GM18520 (cell line): ENCODE results near the gene NMS.

Experiments used
- ATAC-seq: cut with Tn5 transposase; IDR thresholded peaks from one replicate; pipeline ENCODE4 v1.9.1; 2021; ENCODE audit not compliant: unreplicated experiment

The NMS gene

GRCh38 chr2:100484390-100484789, 14.1 kb downstream of the NMS start:
- ATAC-seq = no peak

GRCh38 chr2:100485396-100485795, 15.1 kb downstream of the NMS start:
- ATAC-seq = no peak

- no peak for ATAC-seq
These were observed 24.4 kb downstream of the NMS start for GRCh38 chr2:100494712-100495111.

GRCh38 chr2:100502782-100503181, 32.5 kb downstream of the NMS start:
- ATAC-seq = no peak

GRCh38 chr2:100504542-100504941, 34.3 kb downstream of the NMS start:
- no peak for ATAC-seq

GRCh38 chr2:100509066-100509465, 38.8 kb downstream of the NMS start:
- ATAC-seq = no peak

- no peak for ATAC-seq
These were observed 43.4 kb downstream of the NMS start for GRCh38 chr2:100513650-100514049.

DNA sequence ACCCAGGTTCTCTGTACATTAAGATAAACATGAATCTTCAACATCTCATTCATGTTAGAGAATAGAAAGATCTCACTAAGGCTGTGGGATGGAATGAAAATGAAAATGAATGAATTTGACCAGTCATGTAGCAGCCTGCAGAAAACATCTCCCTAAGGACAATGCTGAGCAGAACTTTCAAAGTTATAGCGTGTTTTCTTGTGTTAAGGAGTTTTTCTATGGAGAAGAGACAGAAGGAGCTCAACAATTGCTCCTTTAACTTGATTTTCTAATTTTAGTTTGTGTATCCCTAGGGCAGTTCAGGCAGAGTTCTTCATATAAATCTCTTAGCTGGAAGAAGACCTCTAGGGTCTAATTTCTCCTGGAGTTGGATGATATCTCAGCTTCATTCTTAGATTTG, 47.3 kb downstream of the NMS start:
- no peak for ATAC-seq

DNA sequence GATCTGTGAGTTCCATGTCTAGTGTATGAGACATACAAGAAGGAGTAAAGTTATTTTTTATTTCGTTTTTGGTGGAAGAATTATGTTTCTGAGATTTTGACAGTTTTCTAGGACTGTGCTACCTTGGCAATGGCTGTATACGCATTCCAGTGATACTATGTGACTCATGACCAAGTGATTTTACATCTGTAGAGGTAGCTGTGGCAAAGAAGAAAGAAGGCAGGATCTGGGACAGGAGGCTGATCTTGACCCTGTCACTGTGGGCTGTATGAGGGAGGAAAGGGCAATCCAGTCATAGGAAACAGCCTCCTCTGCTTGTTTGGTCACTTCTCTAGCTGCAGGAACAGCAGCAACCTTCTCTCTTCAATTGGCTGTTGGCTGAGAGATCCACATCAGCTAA, 48.5 kb downstream of the NMS start:
- ATAC-seq = no peak

GRCh38 chr2:100520224-100520623, 49.9 kb downstream of the NMS start:
- ATAC-seq = no peak

DNA sequence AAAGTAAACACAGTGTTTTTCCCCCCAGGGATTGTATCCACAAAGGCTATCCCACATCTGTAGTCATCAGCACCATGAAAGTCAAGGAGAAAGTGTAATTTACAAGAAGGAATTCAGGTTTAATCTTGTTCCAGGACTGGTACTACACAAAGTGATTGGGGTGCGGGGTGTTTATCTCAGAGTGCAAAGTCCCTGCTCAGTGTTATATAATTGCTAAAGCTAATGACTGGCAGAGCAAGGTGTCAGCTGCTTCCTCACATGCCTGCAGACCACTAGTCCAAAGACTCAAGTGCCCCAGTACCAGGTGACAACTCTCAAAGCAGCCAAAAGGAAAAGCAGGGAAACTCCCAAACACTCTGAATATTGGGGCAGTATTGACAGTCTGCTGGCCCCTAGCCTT, 52.1 kb downstream of the NMS start:
- no peak for ATAC-seq

GRCh38 chr2:100524331-100524730, 54.0 kb downstream of the NMS start:
- no peak for ATAC-seq

DNA sequence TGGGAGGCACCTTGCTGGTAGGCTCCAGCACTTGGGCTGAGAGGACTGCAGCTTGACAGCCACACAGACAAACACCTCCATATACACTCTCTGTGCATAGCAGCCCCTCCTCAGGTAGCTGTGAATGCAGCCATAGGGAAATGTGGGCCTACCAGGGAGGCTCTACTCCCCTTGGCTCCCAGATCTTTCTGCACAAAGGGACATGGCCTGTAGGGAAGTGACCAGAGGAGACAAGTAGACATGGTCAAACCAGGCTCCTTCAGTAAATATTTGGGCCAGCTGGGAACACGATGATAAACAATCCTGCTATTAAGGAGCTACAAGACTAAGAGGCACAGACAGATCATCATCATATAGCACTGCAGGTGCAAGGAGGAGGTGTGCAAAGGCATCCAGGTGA, 56.6 kb downstream of the NMS start:
- no peak for ATAC-seq

DNA sequence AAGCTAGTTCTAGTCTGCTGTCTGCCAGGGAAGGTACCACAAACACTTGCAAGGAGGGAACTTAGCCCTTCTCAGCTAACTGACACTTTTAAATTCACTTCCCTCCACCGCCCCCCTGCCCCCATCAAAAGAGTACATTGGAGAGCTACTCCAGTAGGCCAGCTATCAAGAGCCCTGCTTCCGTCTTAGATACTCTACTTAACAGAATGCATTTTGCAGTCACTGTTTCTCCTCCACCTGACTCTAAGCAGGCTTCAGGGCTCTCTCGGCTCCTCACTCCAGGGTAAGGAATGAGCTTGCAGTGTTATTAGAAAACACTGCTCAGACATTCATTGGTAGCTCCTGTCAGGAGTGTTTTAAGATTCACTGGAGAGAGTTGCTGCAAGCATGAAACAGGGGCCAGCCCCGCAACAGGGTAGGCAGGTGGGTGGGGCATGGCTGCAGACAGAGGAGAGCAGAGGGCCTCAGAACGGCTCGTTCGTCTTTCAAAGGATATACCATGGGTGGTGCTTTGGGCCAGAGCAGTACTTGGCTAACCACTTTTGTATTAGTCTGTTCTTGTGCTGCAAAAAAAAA, 57.2 kb downstream of the NMS start:
- ATAC-seq = no peak

- no peak for ATAC-seq
These were observed 58.9 kb downstream of the NMS start for GRCh38 chr2:100529176-100529575.

GRCh38 chr2:100529900-100530299, 59.6 kb downstream of the NMS start:
- no peak for ATAC-seq
